NCI-H2081 (cell line): ENCODE data around the gene BLMH.
"Not testable (repeated sequence)": the region's sequence is repeated elsewhere in the genome, so short reads cannot be mapped to it uniquely, and the experiment has no call there.

ENCODE experiments used
- DNase-seq, 2 experiments: peaks; one replicate each; lab custom pipeline; 2025; lab: John Stamatoyannopoulos, UW

Gene BLMH

GRCh38 chr17:30248786-30249185 lies 43.0 kb downstream of the BLMH start:
- no peak for DNase-seq

GRCh38 chr17:30246460-30246859 lies 45.3 kb downstream of the BLMH start:
- no peak for DNase-seq

GRCh38 chr17:30244853-30245385 lies 46.8 kb downstream of the BLMH start:
- DNase-seq, result no peak

DNA sequence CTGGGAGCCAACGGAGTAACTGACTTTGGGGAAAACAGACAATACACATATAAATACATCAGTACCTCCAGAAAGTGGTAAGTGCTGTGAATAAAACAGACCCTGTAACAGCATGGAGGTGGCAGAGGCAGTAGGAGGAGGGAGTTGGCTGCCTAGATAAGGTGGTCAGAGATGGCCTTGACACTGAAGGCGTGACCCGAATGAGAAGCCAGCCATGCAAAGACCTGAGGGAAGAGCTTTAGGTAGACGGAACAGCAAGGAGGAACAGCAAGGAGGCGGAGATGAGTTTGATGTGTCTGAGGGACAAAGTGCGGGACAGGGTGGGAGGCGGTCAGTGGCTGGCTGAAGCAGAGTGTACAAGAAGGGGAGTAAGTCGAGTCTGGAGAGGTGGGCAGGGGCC lies 48.2 kb downstream of the BLMH start:
- no peak for DNase-seq

GRCh38 chr17:30243002-30243401 lies 48.7 kb downstream of the BLMH start:
- peak in 1 of 2 experiments; percentile 39 for DNase-seq

- DNase-seq, result no peak
Observed at GRCh38 chr17:30241051-30241450, 50.7 kb downstream of the BLMH start.

DNA sequence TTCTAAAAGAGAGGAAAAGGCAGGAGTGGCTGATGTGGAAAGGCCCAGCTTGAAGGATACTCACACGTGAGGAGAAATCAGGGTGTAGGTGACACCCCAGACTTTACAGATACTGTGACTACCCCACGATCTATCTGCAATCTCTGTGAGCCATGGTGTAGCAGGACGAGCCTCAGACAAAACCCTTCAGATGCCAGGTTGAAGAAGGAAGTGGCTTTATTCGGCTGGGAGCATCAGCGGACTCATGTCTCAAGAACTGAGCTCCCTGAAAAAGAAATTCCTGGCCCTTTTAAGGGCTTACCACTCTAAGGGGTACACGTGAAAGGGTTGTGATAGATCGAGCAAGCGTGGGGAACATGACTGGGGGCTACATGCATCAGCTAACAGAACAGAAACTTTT lies 51.6 kb downstream of the BLMH start:
- no peak for DNase-seq

DNA sequence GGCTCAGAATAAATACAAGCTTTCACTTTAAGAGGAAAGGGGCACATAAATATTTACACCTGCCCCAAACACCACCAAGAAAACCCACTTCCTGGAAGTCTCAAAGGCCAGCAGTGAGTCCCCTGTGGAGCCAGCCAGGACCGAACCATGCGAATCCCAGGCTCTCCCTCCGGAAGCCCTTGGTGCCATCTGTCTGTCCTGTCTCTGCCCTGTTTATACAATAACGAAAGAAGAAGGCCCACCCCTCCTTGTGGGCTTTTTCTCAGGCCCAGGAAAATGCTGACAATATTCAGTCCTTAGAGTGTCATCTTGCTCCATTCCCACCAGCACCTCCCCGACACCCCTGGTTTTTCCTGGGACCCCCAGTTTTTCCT lies 52.7 kb downstream of the BLMH start:
- no peak for DNase-seq

GRCh38 chr17:30238387-30239088 lies 53.2 kb downstream of the BLMH start:
- DNase-seq, result no peak

- DNase-seq, result no peak
Observed at GRCh38 chr17:30238003-30238344, 53.8 kb downstream of the BLMH start.

DNA sequence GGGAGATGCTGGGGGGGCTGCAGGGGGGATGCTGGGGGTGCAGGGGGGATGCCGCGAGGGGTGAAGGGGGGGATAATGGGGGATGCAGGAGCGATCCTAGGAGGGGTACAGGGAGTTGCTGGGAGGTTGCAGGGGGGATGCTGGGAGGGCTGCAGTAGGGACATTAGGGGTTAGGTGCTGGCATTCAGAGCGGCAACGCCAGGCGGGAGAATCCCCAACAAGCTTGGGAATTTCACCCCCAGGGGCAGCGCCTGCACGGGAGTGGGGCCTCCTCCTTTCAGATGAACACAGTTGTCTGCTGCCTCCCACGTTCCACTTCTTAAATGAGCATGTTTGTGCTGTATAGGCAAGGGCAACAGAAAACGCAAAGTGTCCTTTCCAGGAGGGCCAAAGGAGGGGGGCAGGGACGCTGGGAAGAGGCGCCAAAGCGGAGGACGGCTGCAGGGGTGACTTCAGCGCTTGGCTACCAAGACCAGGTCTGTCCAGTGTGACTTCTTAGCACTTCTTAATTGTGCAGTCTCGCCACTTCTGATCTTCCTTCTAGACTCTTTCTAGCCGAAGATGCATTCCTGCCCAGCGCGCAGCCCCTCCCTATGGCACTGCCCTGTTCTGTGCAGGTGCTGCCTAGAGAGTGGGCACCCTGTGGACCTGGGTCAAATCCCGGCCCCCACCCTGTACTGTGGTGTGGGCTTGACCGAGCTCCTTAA lies 54.3 kb downstream of the BLMH start:
- no peak for DNase-seq

DNA sequence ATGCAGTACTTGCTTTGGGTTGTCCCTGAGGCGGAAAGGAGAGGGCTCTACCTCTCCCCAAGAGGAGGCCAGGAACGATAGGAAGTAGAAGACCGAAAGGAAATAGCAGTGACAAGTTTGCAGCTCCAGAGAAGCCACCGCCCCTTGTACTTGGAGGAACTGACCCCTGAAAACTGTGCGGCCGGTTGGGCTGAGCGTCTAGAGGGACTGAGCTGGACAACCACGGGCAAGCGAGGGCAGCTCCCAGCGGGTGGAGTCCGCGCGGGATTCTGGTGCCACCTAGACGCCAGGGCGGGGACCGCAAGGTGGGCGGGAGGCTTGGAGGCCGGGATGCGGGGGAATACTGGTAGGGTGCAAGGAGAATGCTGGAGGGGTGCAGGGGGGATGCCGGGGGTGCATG lies 55.0 kb downstream of the BLMH start:
- DNase-seq, result no peak

DNA sequence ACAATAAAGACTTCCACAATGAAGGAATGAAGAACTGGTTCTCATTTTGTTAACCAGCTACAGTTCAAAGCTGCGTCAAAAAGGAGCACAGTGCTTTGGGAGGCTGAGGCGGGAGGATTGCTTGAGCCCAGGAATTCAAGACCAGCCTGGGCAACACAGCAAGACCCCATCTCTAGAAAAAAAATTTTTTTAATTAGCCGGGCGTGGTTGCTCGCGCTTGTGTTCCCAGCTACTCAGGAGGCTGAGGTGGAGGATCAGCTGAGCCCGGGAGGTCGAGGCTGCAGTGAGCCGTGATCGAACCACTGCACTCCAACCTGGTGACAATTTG lies 55.5 kb downstream of the BLMH start:
- DNase-seq, result no peak

DNA sequence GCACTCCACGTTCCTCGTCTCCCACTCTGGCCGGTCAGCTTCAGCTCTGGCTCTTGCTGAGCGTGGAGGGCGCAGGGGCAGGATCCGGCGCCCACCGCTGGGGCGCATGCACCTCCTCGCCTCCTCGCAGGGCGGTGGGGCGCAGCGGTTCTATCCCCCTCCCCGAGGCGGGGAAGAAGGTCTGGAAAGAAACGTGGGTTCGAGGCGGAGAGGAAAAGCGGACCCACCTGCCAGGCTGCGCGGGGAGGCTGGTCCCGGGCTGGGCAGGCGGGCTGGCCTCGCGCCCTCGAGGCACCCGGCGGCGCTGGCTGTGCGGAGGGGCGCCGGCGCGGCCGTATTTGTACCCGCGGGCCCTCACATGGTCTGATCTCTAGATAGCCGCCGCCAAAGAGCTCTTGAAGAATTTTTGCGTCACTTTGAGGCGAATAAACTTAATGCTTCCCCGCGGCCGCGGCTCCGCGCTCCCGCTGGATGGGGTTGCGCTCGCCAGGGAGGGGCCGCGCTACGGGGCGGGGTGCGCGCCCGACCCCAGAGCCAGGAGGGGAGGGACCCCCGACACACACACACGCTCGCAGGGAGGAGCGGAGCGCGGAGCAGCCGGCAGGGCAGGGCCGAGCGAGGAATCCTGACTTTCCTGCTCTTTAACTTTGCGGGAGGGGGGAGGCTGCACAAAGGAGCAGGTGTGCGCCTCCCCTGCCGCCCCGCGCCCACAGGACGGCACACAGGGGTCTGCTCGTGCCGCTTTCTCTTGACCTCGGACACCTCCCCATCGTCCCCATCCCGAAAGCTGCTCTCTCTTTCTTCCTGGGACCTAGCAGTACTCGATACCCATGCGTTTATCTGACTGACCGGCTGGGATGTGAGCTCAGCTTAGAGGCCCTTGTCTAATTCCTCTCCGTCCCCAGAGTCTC lies 56.1 kb downstream of the BLMH start, which contains the start of gene SLC6A4:
TSS of gene SLC6A4 (minus strand) at position 312 of the 911 bp plus-strand sequence. CDS start 13,739 bp downstream, outside the sequence.
- no peak for DNase-seq

GRCh38 chr17:30234964-30235363 lies 56.8 kb downstream of the BLMH start:
- DNase-seq, result no peak

DNA sequence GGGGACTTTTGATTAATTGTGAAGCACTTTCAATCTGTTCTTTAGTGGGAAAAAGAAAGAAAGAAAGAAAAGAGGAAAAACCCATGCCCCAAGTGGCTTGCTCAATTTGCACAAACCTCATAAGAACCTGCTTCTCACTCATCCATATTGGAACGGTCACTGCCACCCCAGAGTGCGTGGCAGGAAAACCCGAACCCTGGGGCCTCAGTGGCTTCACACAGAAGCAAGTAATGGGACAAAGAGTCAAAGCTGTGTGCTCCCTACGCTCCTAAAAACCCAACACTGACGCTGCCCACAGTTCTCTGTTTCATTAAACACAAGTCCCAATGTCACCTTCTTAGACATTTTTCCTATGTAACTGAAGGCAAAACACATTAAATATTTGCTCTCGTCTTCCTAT lies 57.4 kb downstream of the BLMH start:
- no peak for DNase-seq

DNA sequence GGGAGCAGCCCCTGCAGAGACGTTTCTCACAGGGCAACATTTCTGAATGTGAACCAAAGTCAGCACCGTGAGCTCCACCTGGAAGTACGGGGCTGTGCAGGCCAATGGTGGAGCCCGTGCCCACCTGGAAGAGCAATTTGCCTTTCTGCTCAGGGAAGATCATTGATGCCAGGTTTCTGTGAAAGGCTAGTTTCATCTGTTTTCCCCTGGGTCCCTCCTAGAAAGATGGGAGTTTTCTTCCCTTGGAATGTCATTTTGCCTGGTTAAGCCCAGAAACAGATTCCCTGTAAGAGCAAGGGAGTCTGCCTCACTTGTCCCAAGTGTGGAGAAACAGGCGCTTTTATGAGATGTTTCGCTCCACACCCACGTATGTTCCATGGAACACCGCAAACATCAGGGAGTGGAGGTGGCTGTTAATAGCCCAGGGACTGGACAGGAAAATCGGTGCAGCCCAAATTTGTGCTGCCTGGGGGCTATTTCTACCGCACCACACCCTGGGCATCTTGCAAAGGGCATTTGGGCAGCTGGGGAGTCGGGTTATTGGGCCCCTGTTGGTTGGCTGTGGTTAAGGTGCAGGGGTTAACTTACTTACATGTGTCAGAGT lies 58.8 kb downstream of the BLMH start:
- DNase-seq, result no peak

GRCh38 chr17:30232015-30232823 lies 59.5 kb downstream of the BLMH start:
- peak; percentile 34 to 72 for DNase-seq

DNA sequence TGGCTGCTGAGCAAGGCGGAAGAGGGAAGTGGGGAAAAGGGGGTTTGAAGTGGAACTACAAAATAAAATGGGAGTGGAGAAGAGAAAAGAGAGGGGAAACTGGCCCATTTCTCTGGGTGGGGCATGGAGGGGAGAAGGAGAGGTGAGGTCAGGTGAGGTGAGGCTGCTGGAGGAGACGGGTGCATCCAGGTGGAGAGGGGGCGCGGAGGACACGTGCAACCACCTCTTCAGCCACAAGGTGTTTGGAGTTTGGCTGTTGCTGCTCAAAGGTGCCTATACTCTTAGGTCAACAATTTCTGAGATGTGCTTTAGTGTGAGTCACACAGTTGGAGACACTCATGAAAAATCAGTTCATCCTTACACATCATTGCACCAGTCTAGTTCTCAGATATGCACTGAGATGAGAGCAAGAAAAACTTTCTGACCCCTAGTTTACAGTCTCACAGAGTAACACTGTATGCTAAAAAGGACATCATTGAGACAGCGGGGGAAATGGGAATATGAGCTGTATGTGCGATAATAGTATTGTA lies 61.1 kb downstream of the BLMH start:
- DNase-seq, result no peak

GRCh38 chr17:30230009-30230408 lies 61.7 kb downstream of the BLMH start:
- not testable (repeated sequence) for DNase-seq

- DNase-seq, result no peak
Observed at GRCh38 chr17:30229012-30229411, 62.7 kb downstream of the BLMH start.
